ENCODE measurements around the gene CFAP54. TPM values are rescaled to one million over a fixed set of nuclear protein-coding genes. Genes with fewer than 3 reads are reported as not detected.

The CFAP54 gene
- total RNA-seq, 1 donor from 2014 or later = 1.1 TPM

DNA sequence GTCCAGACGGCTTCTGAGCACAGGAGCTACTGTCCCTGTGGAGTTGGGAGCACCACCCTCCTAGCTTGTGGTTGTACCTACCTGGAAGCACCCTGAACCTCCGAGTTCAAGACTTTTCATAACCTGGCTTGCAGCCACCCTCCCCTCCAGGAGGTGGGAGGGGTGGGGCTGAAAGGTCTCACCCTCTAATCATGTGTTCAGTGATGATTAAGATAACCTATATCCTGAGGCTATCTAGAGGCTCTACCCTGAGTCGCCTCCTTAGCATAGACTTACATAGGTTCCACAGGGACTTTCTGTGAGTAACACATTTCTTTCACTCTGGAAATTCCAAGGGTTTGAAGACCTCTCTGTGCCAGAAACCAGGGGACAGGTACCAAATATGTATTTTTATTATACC is 146.5 kb downstream of the CFAP54 start:
- no peak for TF ChIP-seq EZH2 (IDR thresholded peaks at IDR 0.05; ENCODE audit: insufficient read depth, low read length)
- TF ChIP-seq, protein P1, sequence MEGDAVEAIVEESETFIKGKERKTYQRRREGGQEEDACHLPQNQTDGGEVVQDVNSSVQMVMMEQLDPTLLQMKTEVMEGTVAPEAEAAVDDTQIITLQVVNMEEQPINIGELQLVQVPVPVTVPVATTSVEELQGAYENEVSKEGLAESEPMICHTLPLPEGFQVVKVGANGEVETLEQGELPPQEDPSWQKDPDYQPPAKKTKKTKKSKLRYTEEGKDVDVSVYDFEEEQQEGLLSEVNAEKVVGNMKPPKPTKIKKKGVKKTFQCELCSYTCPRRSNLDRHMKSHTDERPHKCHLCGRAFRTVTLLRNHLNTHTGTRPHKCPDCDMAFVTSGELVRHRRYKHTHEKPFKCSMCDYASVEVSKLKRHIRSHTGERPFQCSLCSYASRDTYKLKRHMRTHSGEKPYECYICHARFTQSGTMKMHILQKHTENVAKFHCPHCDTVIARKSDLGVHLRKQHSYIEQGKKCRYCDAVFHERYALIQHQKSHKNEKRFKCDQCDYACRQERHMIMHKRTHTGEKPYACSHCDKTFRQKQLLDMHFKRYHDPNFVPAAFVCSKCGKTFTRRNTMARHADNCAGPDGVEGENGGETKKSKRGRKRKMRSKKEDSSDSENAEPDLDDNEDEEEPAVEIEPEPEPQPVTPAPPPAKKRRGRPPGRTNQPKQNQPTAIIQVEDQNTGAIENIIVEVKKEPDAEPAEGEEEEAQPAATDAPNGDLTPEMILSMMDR (IDR thresholded peaks at IDR 0.05; ENCODE audit: insufficient read depth, low read depth, low read length) = no peak
- Histone ChIP-seq H3K4me3 (ENCODE audit: insufficient read depth, low read depth, low read length) (no peak overlapping the region), H4K20me1 (ENCODE audit: insufficient read depth, low read length) (no peaks in the 10 kb centered on the region), H3K9ac (ENCODE audit: low read length) (no peak overlapping the region), H3K27ac (ENCODE audit: low read depth, low read length) (no peak overlapping the region), H3K9me3 (ENCODE audit: insufficient read depth, low read depth, low read length) (no peaks in the 10 kb centered on the region), H3K4me1 (ENCODE audit: insufficient read depth, low read length) (no peaks in the 10 kb centered on the region), H3K79me2 (ENCODE audit: insufficient read depth, low read length) (no peaks in the 10 kb centered on the region), H3K4me2 (ENCODE audit: low read length) (no peak overlapping the region), H3K36me3 (ENCODE audit: insufficient read depth, low read length) (no peaks in the 10 kb centered on the region), H3K27me3 (ENCODE audit: insufficient read depth, low read length) (no peaks in the 10 kb centered on the region), H2AFZ (ENCODE audit: low read depth, low read length) (no peak overlapping the region)
- FAIRE-seq (no peak), DNase-seq (ENCODE audit: low read depth) (no peak)
- Mint-ChIP-seq H3K9me3 (ENCODE audit: unreplicated experiment) (peaks cover 1% of the 10 kb centered on the region), H3K4me3 (ENCODE audit: unreplicated experiment) (no peak overlapping the region), H3K36me3 (ENCODE audit: low read depth, unreplicated experiment) (no peaks in the 10 kb centered on the region), H3K4me1 (ENCODE audit: low read depth, unreplicated experiment) (no peaks in the 10 kb centered on the region), H3K27me3 (ENCODE audit: low read depth, unreplicated experiment) (no peaks in the 10 kb centered on the region), H3K27ac (ENCODE audit: unreplicated experiment) (no peak overlapping the region)

DNA sequence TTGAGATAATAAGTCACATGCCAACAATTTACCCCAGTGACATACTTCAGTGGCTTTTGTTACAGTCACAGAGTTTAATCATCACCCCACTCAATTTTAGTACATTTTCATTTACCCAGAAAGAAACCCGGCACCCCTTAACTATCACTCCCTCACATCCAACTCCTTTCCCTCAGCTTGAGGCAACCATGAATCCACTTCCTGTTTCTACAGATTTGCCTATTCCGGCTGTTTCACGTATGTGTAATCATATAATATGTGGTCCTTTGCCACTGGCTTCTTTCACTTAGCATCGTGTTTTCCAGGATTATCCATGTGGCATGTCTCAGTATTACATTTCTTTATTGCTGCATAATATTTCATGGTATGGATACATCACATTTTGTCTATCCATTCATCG is 147.5 kb downstream of the CFAP54 start:
- Mint-ChIP-seq H3K4me1 (ENCODE audit: low read depth, unreplicated experiment) (no peaks in the 10 kb centered on the region), H3K27ac (ENCODE audit: unreplicated experiment) (no peak overlapping the region), H3K9me3 (ENCODE audit: unreplicated experiment) (peaks cover 1% of the 10 kb centered on the region), H3K4me3 (ENCODE audit: unreplicated experiment) (no peak overlapping the region), H3K27me3 (ENCODE audit: low read depth, unreplicated experiment) (no peaks in the 10 kb centered on the region), H3K36me3 (ENCODE audit: low read depth, unreplicated experiment) (no peaks in the 10 kb centered on the region)
- H3K27ac ChIP-seq (ENCODE audit: low read depth, low read length) = no peak overlapping the region
- H3K4me2 ChIP-seq (ENCODE audit: low read length) = no peak overlapping the region
- no peak overlapping the region for H3K4me3 ChIP-seq (ENCODE audit: insufficient read depth, low read depth, low read length)
- no peaks in the 10 kb centered on the region for H3K9me3 ChIP-seq (ENCODE audit: insufficient read depth, low read depth, low read length)
- H3K9ac ChIP-seq (ENCODE audit: low read length) = no peak overlapping the region
- no peaks in the 10 kb centered on the region for H3K4me1 ChIP-seq (ENCODE audit: insufficient read depth, low read length)
- no peak for TF ChIP-seq EZH2 (IDR thresholded peaks at IDR 0.05; ENCODE audit: insufficient read depth, low read length)
- TF ChIP-seq, protein P1 (IDR thresholded peaks at IDR 0.05; ENCODE audit: insufficient read depth, low read depth, low read length) = no peak
- no peak overlapping the region for H2AFZ ChIP-seq (ENCODE audit: low read depth, low read length)
- H3K79me2 ChIP-seq (ENCODE audit: insufficient read depth, low read length) = no peaks in the 10 kb centered on the region
- no peaks in the 10 kb centered on the region for H4K20me1 ChIP-seq (ENCODE audit: insufficient read depth, low read length)
- H3K36me3 ChIP-seq (ENCODE audit: insufficient read depth, low read length) = no peaks in the 10 kb centered on the region
- no peaks in the 10 kb centered on the region for H3K27me3 ChIP-seq (ENCODE audit: insufficient read depth, low read length)
- FAIRE-seq (no peak), DNase-seq (ENCODE audit: low read depth) (no peak)

DNA sequence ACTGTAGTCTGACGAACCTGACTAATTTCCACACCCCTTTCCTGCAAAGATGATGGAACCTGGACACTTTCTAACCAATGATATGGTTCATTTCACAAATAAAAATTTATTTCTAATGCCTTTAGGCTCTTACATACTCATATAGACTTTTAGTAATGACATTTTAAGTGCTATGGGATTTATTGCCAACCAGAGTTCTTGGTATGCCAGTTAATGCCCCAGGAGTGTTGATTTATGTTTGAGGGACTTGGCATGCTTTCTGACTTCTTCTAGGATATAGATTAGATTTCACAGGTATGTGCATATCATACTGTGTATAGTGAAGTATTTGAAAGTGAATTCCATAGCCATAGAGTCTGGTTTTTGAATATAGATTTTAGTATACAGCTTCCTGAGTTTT is 159.5 kb downstream of the CFAP54 start:
- H3K4me3 Mint-ChIP-seq (ENCODE audit: unreplicated experiment) = no peak overlapping the region
- H3K27me3 ChIP-seq (ENCODE audit: insufficient read depth, low read length) = no peaks in the 10 kb centered on the region
- FAIRE-seq (no peak), DNase-seq (ENCODE audit: low read depth) (no peak)
- TF ChIP-seq, protein P1 (IDR thresholded peaks at IDR 0.05; ENCODE audit: insufficient read depth, low read depth, low read length) = no peak
- no peak for TF ChIP-seq EZH2 (IDR thresholded peaks at IDR 0.05; ENCODE audit: insufficient read depth, low read length)
- peaks cover 8% of the 10 kb centered on the region for H3K9me3 Mint-ChIP-seq (ENCODE audit: unreplicated experiment)
- no peak overlapping the region for H3K9ac ChIP-seq (ENCODE audit: low read length)
- no peak overlapping the region for H3K27ac Mint-ChIP-seq (ENCODE audit: unreplicated experiment)
- no peaks in the 10 kb centered on the region for H3K36me3 Mint-ChIP-seq (ENCODE audit: low read depth, unreplicated experiment)
- H3K4me2 ChIP-seq (ENCODE audit: low read length) = no peak overlapping the region
- no peaks in the 10 kb centered on the region for H3K9me3 ChIP-seq (ENCODE audit: insufficient read depth, low read depth, low read length)
- no peaks in the 10 kb centered on the region for H3K27me3 Mint-ChIP-seq (ENCODE audit: low read depth, unreplicated experiment)
- H3K4me1 Mint-ChIP-seq (ENCODE audit: low read depth, unreplicated experiment) = no peaks in the 10 kb centered on the region
- no peaks in the 10 kb centered on the region for H4K20me1 ChIP-seq (ENCODE audit: insufficient read depth, low read length)
- no peak overlapping the region for H3K27ac ChIP-seq (ENCODE audit: low read depth, low read length)
- no peak overlapping the region for H3K4me3 ChIP-seq (ENCODE audit: insufficient read depth, low read depth, low read length)
- H2AFZ ChIP-seq (ENCODE audit: low read depth, low read length) = no peak overlapping the region
- H3K79me2 ChIP-seq (ENCODE audit: insufficient read depth, low read length) = no peaks in the 10 kb centered on the region
- no peaks in the 10 kb centered on the region for H3K36me3 ChIP-seq (ENCODE audit: insufficient read depth, low read length)
- no peaks in the 10 kb centered on the region for H3K4me1 ChIP-seq (ENCODE audit: insufficient read depth, low read length)
